CD14-positive monocyte (primary cell): ENCODE measurements around the gene IL26. TPM values are rescaled to one million over a fixed set of nuclear protein-coding genes. Genes with fewer than 3 reads are reported as not detected.

Experiments
- DNase-seq, 3 donors: peaks; one replicate each; pipeline ENCODE4 v3.0.0-alpha.2; 2011 to 2022
- H2AFZ ChIP-seq: 2 replicates; pipeline ENCODE4 v1.6.0; 2012; ENCODE audit warnings: mild to moderate bottlenecking, low read depth, low read length, inconsistent platforms; ENCODE audit not compliant: insufficient read depth, poor library complexity, severe bottlenecking
- H3K27ac ChIP-seq, 2 donors: 1 replicate in 1 of 2; 2 replicates in 1 of 2; pipeline ENCODE4 v1.5.1; 2012 to 2013; ENCODE audit warnings: low read length in 2 of 2, control low read depth in 1 of 2, inconsistent platforms in 1 of 2, low read depth in 1 of 2, mild to moderate bottlenecking in 1 of 2
- H3K27me3 ChIP-seq, 2 donors: one replicate each; pipeline versions ENCODE4 v1.6.0 to v1.6.1; 2011 to 2013; ENCODE audit warnings: low read length in 2 of 2; ENCODE audit not compliant: control insufficient read depth in 2 of 2, insufficient read depth in 2 of 2
- H3K36me3 ChIP-seq, 2 donors: replicated peaks in 1 of 2; 1 replicate in 1 of 2; 2 replicates in 1 of 2; pipeline versions ENCODE4 v1.5.1 to v1.6.1; 2012 to 2013; ENCODE audit warnings: low read length in 2 of 2, control low read depth in 1 of 2, inconsistent platforms in 1 of 2, mild to moderate bottlenecking in 1 of 2; ENCODE audit not compliant: insufficient read depth in 2 of 2, control insufficient read depth in 1 of 2
- H3K4me1 ChIP-seq, 2 donors: 1 replicate in 1 of 2; 2 replicates in 1 of 2; pipeline versions ENCODE4 v1.5.1 to v1.6.1; 2012 to 2013; ENCODE audit warnings: low read length in 2 of 2, control low read depth in 1 of 2, inconsistent platforms in 1 of 2, mild to moderate bottlenecking in 1 of 2, moderate library complexity in 1 of 2; ENCODE audit not compliant: insufficient read depth in 2 of 2, control insufficient read depth in 1 of 2
- H3K4me2 ChIP-seq: replicated peaks from 2 replicates; pipeline ENCODE3; 2012; ENCODE audit warnings: low read length, moderate library complexity, mild to moderate bottlenecking; ENCODE audit not compliant: poor library complexity, severe bottlenecking; ENCODE audit errors: extremely low read depth
- H3K4me3 ChIP-seq, 3 experiments: fragments of 200-600 bp in 1 of 3; sonication (generic) in 1 of 3; replicated peaks in 1 of 3; 1 replicate in 2 of 3; 2 replicates in 1 of 3; pipeline ENCODE4 v1.5.1; 2011 to 2013; ENCODE audit warnings: low read length in 3 of 3, mild to moderate bottlenecking in 3 of 3, control low read depth in 2 of 3, low read depth in 2 of 3, inconsistent platforms in 1 of 3, moderate library complexity in 1 of 3
- H3K79me2 ChIP-seq: 2 replicates; pipeline ENCODE4 v1.6.0; 2012; ENCODE audit warnings: mild to moderate bottlenecking, control low read depth, inconsistent platforms, low read length, moderate library complexity; ENCODE audit not compliant: insufficient read depth
- H3K9ac ChIP-seq: 2 replicates; pipeline ENCODE4 v1.6.0; 2017; ENCODE audit warnings: low read length, mild to moderate bottlenecking; ENCODE audit not compliant: insufficient read depth, poor library complexity, severe bottlenecking
- H3K9me3 ChIP-seq, 2 donors: replicated peaks in 1 of 2; 1 replicate in 1 of 2; 2 replicates in 1 of 2; pipeline versions ENCODE4 v1.5.1 to v1.6.1; 2012 to 2013; ENCODE audit warnings: low read length in 2 of 2, control low read depth in 1 of 2; ENCODE audit not compliant: control insufficient read depth in 1 of 2, insufficient read depth in 1 of 2
- H4K20me1 ChIP-seq: 2 replicates; pipeline ENCODE4 v1.6.0; 2012; ENCODE audit warnings: mild to moderate bottlenecking, low read length, control low read depth, moderate library complexity; ENCODE audit not compliant: insufficient read depth
- H3K27ac Mint-ChIP-seq, 7 donors: one replicate each; pipeline ENCODE4 v1.8.0; 2020; ENCODE audit warnings: mild to moderate bottlenecking in 7 of 7, mixed read lengths in 7 of 7, moderate library complexity in 6 of 7, inconsistent platforms in 2 of 7
- H3K27me3 Mint-ChIP-seq, 3 donors: one replicate each; pipeline ENCODE4 v1.8.0; 2021 to 2022; ENCODE audit warnings: low read depth in 3 of 3, mild to moderate bottlenecking in 3 of 3, mixed read lengths in 3 of 3, moderate library complexity in 3 of 3, inconsistent platforms in 1 of 3
- H3K36me3 Mint-ChIP-seq, 2 donors: one replicate each; pipeline ENCODE4 v1.8.0; 2020; ENCODE audit warnings: mixed read lengths in 2 of 2, inconsistent platforms in 1 of 2, mild to moderate bottlenecking in 1 of 2
- H3K4me1 Mint-ChIP-seq: one replicate; pipeline ENCODE4 v1.8.0; 2020; ENCODE audit warnings: mild to moderate bottlenecking, mixed read lengths
- H3K4me3 Mint-ChIP-seq, 2 donors: one replicate each; pipeline ENCODE4 v1.8.0; 2020; ENCODE audit warnings: mild to moderate bottlenecking in 2 of 2, mixed read lengths in 2 of 2, moderate library complexity in 1 of 2
- H3K9me3 Mint-ChIP-seq, 7 donors: one replicate each; pipeline ENCODE4 v1.8.0; 2020 to 2022; ENCODE audit warnings: mixed read lengths in 7 of 7, mild to moderate bottlenecking in 6 of 7, moderate library complexity in 6 of 7, inconsistent platforms in 2 of 7
- CTCF ChIP-seq: fragments of 200-600 bp; IDR thresholded peaks from one replicate; pipeline ENCODE4 v1.8.0; 2022; ENCODE audit warnings: antibody characterized with exemption, mild to moderate bottlenecking
- WGBS: methylation state at CpG from one replicate; pipeline ENCODE4 v1.1.5; 2013; ENCODE audit warnings: missing lambda C conversion rate; ENCODE audit not compliant: insufficient coverage; 5-methylcytosine and 5-hydroxymethylcytosine counted together
- intact Hi-C, 2 donors: fragments of 100-400 bp; cut with micrococcal nuclease; formaldehyde crosslinking; loops; one replicate each; pipeline versions ENCODE4 v1.15.0 to v1.15.1; 2023
- polyA plus RNA-seq, 3 donors: library from polyadenylated mRNA; depleted of rRNA in 1 of 3; unstranded in 2 of 3; stranded (reverse) in 1 of 3; fragments of 300-500 nt in 2 of 3; fragments of >200 nt in 1 of 3; fragmentation: Illumina TruSeq in 2 of 3; gene quantifications; 1 replicate in 2 of 3; 2 replicates in 1 of 3; pipeline ENCODE4 v1.2.3, GENCODE V29; 2012 to 2021

IL26 gene
- polyA plus RNA-seq, 3 donors, result not detected

GRCh38 chr12:68237078-68237477, 11.5 kb upstream of the IL26 start:
- peak overlapping the region; percentile 82 to 91 (median 89) for H3K27ac Mint-ChIP-seq
- no peaks in the 10 kb centered on the region for H3K9me3 Mint-ChIP-seq
- peak in 2 of 3 donors; percentile 9 to 30 for DNase-seq
- H3K4me3 ChIP-seq, result peak overlapping the region; percentile 52 to 99 (median 78)
- H3K9me3 ChIP-seq, result no peaks in the 10 kb centered on the region
- peaks cover 0 to 2% (median 0%) of the 10 kb centered on the region in 3 donors for H3K27me3 Mint-ChIP-seq
- intact Hi-C loops, result no loop called here
- WGBS, result 82% methylated on average over 1 of the region's 2 CpGs
- no peaks in the 10 kb centered on the region for H4K20me1 ChIP-seq
- H3K4me1 Mint-ChIP-seq, result peaks cover 27% of the 10 kb centered on the region
- no peaks in the 10 kb centered on the region for H3K27me3 ChIP-seq
- H3K4me2 ChIP-seq, result peak overlapping the region; percentile 74
- peak overlapping the region; percentile 53 for H3K9ac ChIP-seq
- H2AFZ ChIP-seq, result peak overlapping the region; percentile 78
- H3K36me3 ChIP-seq, result no peaks in the 10 kb centered on the region
- H3K79me2 ChIP-seq, result no peaks in the 10 kb centered on the region
- H3K27ac ChIP-seq, result peak overlapping the region; percentile 63 to 75
- peaks cover 14 to 17% of the 10 kb centered on the region in 2 donors for H3K4me1 ChIP-seq
- no peaks in the 10 kb centered on the region for H3K36me3 Mint-ChIP-seq
- H3K4me3 Mint-ChIP-seq, result peak overlapping the region; percentile 91 to 98
- no peak for TF ChIP-seq CTCF

GRCh38 chr12:68236421-68237059, 10.9 kb upstream of the IL26 start:
- Histone ChIP-seq H3K9ac (peak overlapping the region; percentile 53), H3K27ac (peak overlapping the region; percentile 63 to 75), H2AFZ (peak overlapping the region; percentile 78), H4K20me1 (no peaks in the 10 kb centered on the region), H3K4me1 (peaks cover 13 to 17% of the 10 kb centered on the region in 2 donors), H3K36me3 (no peaks in the 10 kb centered on the region), H3K4me2 (peak overlapping the region; percentile 74), H3K27me3 (no peaks in the 10 kb centered on the region), H3K9me3 (no peaks in the 10 kb centered on the region), H3K79me2 (no peaks in the 10 kb centered on the region), H3K4me3 (peak overlapping the region; percentile 52 to 99 (median 78))
- Mint-ChIP-seq H3K4me3 (peak overlapping the region; percentile 91 to 98), H3K9me3 (no peaks in the 10 kb centered on the region), H3K36me3 (no peaks in the 10 kb centered on the region), H3K27ac (peak overlapping the region; percentile 82 to 91 (median 89)), H3K4me1 (peaks cover 27% of the 10 kb centered on the region), H3K27me3 (peaks cover 0 to 2% (median 0%) of the 10 kb centered on the region in 3 donors)
- peak in 2 of 3 donors; percentile 26 to 34 for DNase-seq
- 0% methylated on average over 4 of the region's 8 CpGs for WGBS
- TF ChIP-seq CTCF, result no peak
- intact Hi-C loops, result no loop called here
